Thoracic aorta endothelial cell (primary cell): ENCODE results near the gene MAP4K1. TPM values are rescaled to one million over a fixed set of nuclear protein-coding genes. Genes with fewer than 3 reads are reported as not detected.

Source experiments
- total RNA-seq: library from RNA; depleted of rRNA; stranded (reverse); fragments of >200 nt; gene quantifications from 2 replicates; pipeline ENCODE4 v1.2.3, GENCODE V29; 2012

MAP4K1 gene
- total RNA-seq = 0.53 TPM in 1 of 2 replicates, not detected in the other

GRCh38 chr19:38617764-38618589 lies at the start of gene MAP4K1:
Gene MAP4K1 (minus strand): TSS chr19:38617953. CDS start chr19:38617895, 58 bp downstream.

GRCh38 chr19:38647368-38647965 lies 29.7 kb upstream of the MAP4K1 start, which contains the start of gene ACTN4:
Gene ACTN4 (plus strand): TSS chr19:38647649. CDS start chr19:38647746, 97 bp downstream.

GRCh38 chr19:38618590-38619360 lies 1.0 kb upstream of the MAP4K1 start, which contains the start of gene EIF3K:
Gene EIF3K (plus strand): TSS chr19:38619188. CDS start chr19:38619269, 81 bp downstream.

Other genes with a start within 250 kb of the MAP4K1 start
- gene PSMD8, start 243.4 kb downstream of the MAP4K1 start, total RNA-seq = 217 and 265 TPM in 2 replicates
- gene GGN, start 229.9 kb downstream of the MAP4K1 start, total RNA-seq = 0.57 and 0.80 TPM in 2 replicates
- 7.8 and 11.0 TPM in 2 replicates for gene SPRED3, start 229.3 kb downstream of the MAP4K1 start, total RNA-seq
- 9.0 and 10.1 TPM in 2 replicates for gene FAM98C, start 214.9 kb downstream of the MAP4K1 start, total RNA-seq
- gene RASGRP4, start 191.7 kb downstream of the MAP4K1 start, total RNA-seq = not detected in 2 replicates
- gene RYR1, start 184.3 kb downstream of the MAP4K1 start, total RNA-seq = under 0.01 TPM in 1 of 2 replicates, not detected in the other
- gene EIF3K, start 1.2 kb upstream of the MAP4K1 start, total RNA-seq = 380 and 418 TPM in 2 replicates
- gene ACTN4, start 29.7 kb upstream of the MAP4K1 start, total RNA-seq = 295 and 465 TPM in 2 replicates
- gene CAPN12, start 126.5 kb upstream of the MAP4K1 start, total RNA-seq = 0.29 TPM in 1 of 2 replicates, not detected in the other
- gene LGALS7, start 155.6 kb upstream of the MAP4K1 start, total RNA-seq = not detected in 2 replicates
- not detected in 2 replicates for gene LGALS7B, start 171.2 kb upstream of the MAP4K1 start, total RNA-seq
- 0.13 TPM in 1 of 2 replicates, not detected in the other for gene LGALS4, start 195.0 kb upstream of the MAP4K1 start, total RNA-seq
- 26.6 and 32.7 TPM in 2 replicates for gene ECH1, start 213.8 kb upstream of the MAP4K1 start, total RNA-seq
- gene HNRNPL, start 232.0 kb upstream of the MAP4K1 start, total RNA-seq = 338 and 397 TPM in 2 replicates